Natural killer cell (primary cell): ENCODE results near the gene NMNAT2. TPM values are rescaled to one million over a fixed set of nuclear protein-coding genes. Genes with fewer than 3 reads are reported as not detected.
"Not testable (repeated sequence)": the region's sequence is repeated elsewhere in the genome, so short reads cannot be mapped to it uniquely, and the experiment has no call there.

ENCODE experiments used
- ATAC-seq, 3 donors: fragments of 150-1000 bp in 2 of 3; fragments of 200-7000 bp in 1 of 3; cut with Tn5 transposase; 1 replicate in 1 of 3; 2 replicates in 2 of 3; pipeline ENCODE4 v1.10.0; 2021; ENCODE audit warnings: mild to moderate bottlenecking in 2 of 3, moderate library complexity in 2 of 3
- DNase-seq, 2 donors: peaks; one replicate each; pipeline versions ENCODE4 v3.0.0 to v3.0.0-alpha.2; 2013 to 2021; ENCODE audit warnings: mixed read lengths in 1 of 2
- H3K27ac ChIP-seq: one replicate; pipeline ENCODE4 v1.5.1; 2013; ENCODE audit warnings: mild to moderate bottlenecking, low read length
- H3K27me3 ChIP-seq: one replicate; pipeline ENCODE4 v1.6.1; 2013; ENCODE audit warnings: low read length; ENCODE audit not compliant: control insufficient read depth, insufficient read depth
- H3K36me3 ChIP-seq: one replicate; pipeline ENCODE4 v1.6.1; 2013; ENCODE audit warnings: low read length; ENCODE audit not compliant: control insufficient read depth, insufficient read depth
- H3K4me1 ChIP-seq: one replicate; pipeline ENCODE4 v1.6.1; 2013; ENCODE audit warnings: low read length; ENCODE audit not compliant: control insufficient read depth, insufficient read depth
- H3K4me3 ChIP-seq: one replicate; pipeline ENCODE4 v1.5.1; 2013; ENCODE audit warnings: low read length
- H3K9me3 ChIP-seq: one replicate; pipeline ENCODE4 v1.6.1; 2013; ENCODE audit warnings: low read length; ENCODE audit not compliant: control insufficient read depth, insufficient read depth
- H3K27ac Mint-ChIP-seq, 2 donors: one replicate each; pipeline ENCODE4 v1.8.0; 2022; ENCODE audit warnings: mild to moderate bottlenecking in 2 of 2, mixed read lengths in 2 of 2, moderate library complexity in 1 of 2
- H3K27me3 Mint-ChIP-seq, 2 donors: one replicate each; pipeline ENCODE4 v1.8.0; 2022; ENCODE audit warnings: low read depth in 2 of 2, mixed read lengths in 2 of 2
- H3K36me3 Mint-ChIP-seq: one replicate; pipeline ENCODE4 v1.8.0; 2022; ENCODE audit warnings: mixed read lengths
- H3K4me1 Mint-ChIP-seq, 2 donors: one replicate each; pipeline ENCODE4 v1.8.0; 2022; ENCODE audit warnings: mixed read lengths in 2 of 2
- H3K4me3 Mint-ChIP-seq: one replicate; pipeline ENCODE4 v1.8.0; 2022; ENCODE audit warnings: mild to moderate bottlenecking, moderate library complexity, mixed read lengths
- H3K9me3 Mint-ChIP-seq, 2 donors: one replicate each; pipeline ENCODE4 v1.8.0; 2022; ENCODE audit warnings: mixed read lengths in 2 of 2
- CTCF ChIP-seq: fragments of 200-600 bp; IDR thresholded peaks from one replicate; pipeline ENCODE4 v1.8.0; 2022; ENCODE audit warnings: antibody characterized with exemption
- WGBS: methylation state at CpG from one replicate; pipeline ENCODE4 v1.1.7; 2013; ENCODE audit warnings: missing lambda C conversion rate; ENCODE audit not compliant: insufficient coverage; 5-methylcytosine and 5-hydroxymethylcytosine counted together
- intact Hi-C: fragments of 100-400 bp; cut with micrococcal nuclease; formaldehyde crosslinking; loops from one replicate; pipeline ENCODE4 v1.14.2; 2022
- total RNA-seq, 4 donors: library from RNA; stranded (reverse); fragments of 120-200 nt in 1 of 4; gene quantifications; one replicate each; pipeline versions ENCODE4 v1.2.3 to v1.2.4, GENCODE V29; 2013 to 2022

Gene NMNAT2
- total RNA-seq, 3 donors from 2014 or later (not counting 1 experiment from before 2014, with no cell fraction given): not detected

- DNase-seq: no peak
- ATAC-seq: no peak
These were observed 141.6 kb downstream of the NMNAT2 start for GRCh38 chr1:183276386-183277080.

GRCh38 chr1:183275322-183275721 lies 142.9 kb downstream of the NMNAT2 start:
- Histone ChIP-seq H3K9me3 (no peaks in the 10 kb centered on the region), H3K27me3 (no peaks in the 10 kb centered on the region), H3K36me3 (no peaks in the 10 kb centered on the region), H3K4me3 (no peak overlapping the region), H3K4me1 (no peaks in the 10 kb centered on the region), H3K27ac (no peak overlapping the region)
- no peak for ATAC-seq
- H3K4me1 Mint-ChIP-seq: no peaks in the 10 kb centered on the region
- DNase-seq: no peak
- no peak overlapping the region for H3K4me3 Mint-ChIP-seq
- H3K9me3 Mint-ChIP-seq: no peaks in the 10 kb centered on the region
- no peak overlapping the region for H3K27ac Mint-ChIP-seq
- intact Hi-C loops: no loop called here
- TF ChIP-seq CTCF: no peak
- peaks cover 0 to 3% of the 10 kb centered on the region in 2 donors for H3K27me3 Mint-ChIP-seq
- H3K36me3 Mint-ChIP-seq: no peaks in the 10 kb centered on the region
- WGBS: 85% methylated on average over 3 of the region's 3 CpGs

More at GRCh38 chr1:183276386-183277080, 141.6 kb downstream of the NMNAT2 start:
- H3K27me3 Mint-ChIP-seq: no peaks in the 10 kb centered on the region
- Histone ChIP-seq H3K4me3 (no peak overlapping the region), H3K9me3 (no peaks in the 10 kb centered on the region), H3K36me3 (no peaks in the 10 kb centered on the region), H3K27ac (no peak overlapping the region), H3K27me3 (no peaks in the 10 kb centered on the region), H3K4me1 (no peaks in the 10 kb centered on the region)
- H3K36me3 Mint-ChIP-seq: no peaks in the 10 kb centered on the region
- WGBS: 95% methylated on average over 7 of the region's 9 CpGs
- H3K4me3 Mint-ChIP-seq: no peak overlapping the region
- H3K4me1 Mint-ChIP-seq: no peaks in the 10 kb centered on the region
- intact Hi-C loops: no loop called here
- no peak overlapping the region for H3K27ac Mint-ChIP-seq
- no peak for TF ChIP-seq CTCF
- no peaks in the 10 kb centered on the region for H3K9me3 Mint-ChIP-seq

GRCh38 chr1:183274836-183275235 lies 143.3 kb downstream of the NMNAT2 start:
- no peak for TF ChIP-seq CTCF
- Histone ChIP-seq H3K9me3 (no peaks in the 10 kb centered on the region), H3K27me3 (no peaks in the 10 kb centered on the region), H3K27ac (no peak overlapping the region), H3K4me1 (no peaks in the 10 kb centered on the region), H3K4me3 (no peak overlapping the region), H3K36me3 (no peaks in the 10 kb centered on the region)
- no peak overlapping the region for H3K4me3 Mint-ChIP-seq
- 70% methylated on average over 3 of the region's 3 CpGs for WGBS
- no peaks in the 10 kb centered on the region for H3K36me3 Mint-ChIP-seq
- H3K4me1 Mint-ChIP-seq: no peaks in the 10 kb centered on the region
- ATAC-seq (no peak), DNase-seq (no peak)
- H3K27me3 Mint-ChIP-seq: peaks cover 0 to 3% of the 10 kb centered on the region in 2 donors
- H3K9me3 Mint-ChIP-seq: no peaks in the 10 kb centered on the region
- H3K27ac Mint-ChIP-seq: no peak overlapping the region
- intact Hi-C loops: no loop called here

- H3K4me1 ChIP-seq, H3K9me3 Mint-ChIP-seq, H3K9me3 ChIP-seq, H3K36me3 ChIP-seq, H3K27ac Mint-ChIP-seq, H3K4me3 Mint-ChIP-seq, DNase-seq, H3K36me3 Mint-ChIP-seq, intact Hi-C loops, H3K4me1 Mint-ChIP-seq, H3K27me3 ChIP-seq, H3K27me3 Mint-ChIP-seq, H3K4me3 ChIP-seq, ATAC-seq, H3K27ac ChIP-seq: not testable (repeated sequence)
- WGBS: 95% methylated on average over 4 of the region's 4 CpGs
These were observed 144.2 kb downstream of the NMNAT2 start for GRCh38 chr1:183273984-183274383.
